ENCODE data around the gene HOXD10.

HOXD10 gene

DNA sequence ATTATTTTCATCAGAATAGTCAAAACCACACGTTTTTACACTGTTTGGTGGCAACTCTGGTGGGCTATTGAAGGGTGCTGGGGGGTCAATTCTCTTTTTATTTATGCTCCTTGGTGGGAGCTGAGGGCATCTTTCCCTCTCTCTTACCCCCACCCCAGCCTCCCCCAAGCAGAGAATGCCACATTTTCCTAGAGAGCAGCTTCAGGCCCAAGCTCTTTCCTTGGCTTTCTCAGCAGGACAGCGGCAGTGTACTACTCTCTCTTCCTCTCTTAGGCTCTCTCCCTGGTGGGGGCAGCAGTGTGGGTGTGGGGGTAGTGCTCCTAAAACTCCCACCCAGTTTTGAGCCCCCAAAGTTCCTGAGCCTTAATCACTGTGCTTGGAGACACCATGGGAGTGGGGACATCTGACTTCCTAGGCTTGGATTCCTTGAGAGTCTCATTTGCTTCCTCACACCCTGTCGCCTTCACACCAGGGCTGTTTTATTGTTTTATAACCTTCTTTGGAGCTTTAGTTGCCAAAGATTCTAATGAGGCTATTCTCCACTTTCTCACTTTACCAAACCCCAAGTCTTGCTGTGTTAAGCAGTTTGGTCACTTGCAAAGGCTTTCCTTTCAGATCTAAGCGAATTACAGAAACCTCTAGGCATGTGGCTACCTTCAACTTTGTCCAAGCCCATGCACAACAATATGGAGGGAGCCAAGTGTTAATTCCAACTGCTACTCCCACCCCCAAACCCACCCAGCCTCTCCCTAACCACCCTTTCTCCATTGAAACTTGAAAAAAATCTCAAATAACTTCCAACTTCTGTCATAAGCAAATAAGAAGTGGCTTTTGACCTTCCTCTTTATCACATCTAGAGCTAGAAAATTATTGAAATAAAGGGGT is 28.7 kb downstream of the HOXD10 start:
- DNase-seq (ENCODE audit: low read depth, low spot score) = no peak
- H3K4me3 ChIP-seq (ENCODE audit: low read length) = no peak overlapping the region

DNA sequence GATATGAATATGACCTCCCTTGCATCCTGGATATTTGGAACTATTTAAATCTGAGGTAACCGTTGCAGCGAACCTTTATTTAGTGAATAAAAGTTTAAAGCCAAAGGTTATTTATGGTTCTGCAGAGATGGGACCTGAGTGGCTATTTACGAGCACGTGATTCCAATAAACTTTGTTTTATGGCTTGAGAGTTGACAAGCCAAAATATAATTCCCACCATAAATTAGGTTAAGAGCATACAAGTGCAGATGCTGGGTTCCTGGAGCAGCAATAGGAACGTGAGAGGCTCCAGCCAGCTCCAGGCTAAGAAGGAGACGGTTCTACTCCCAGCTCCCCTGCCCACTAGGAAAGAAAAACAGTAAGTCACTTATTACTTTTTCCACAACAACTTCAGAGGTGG is 29.5 kb downstream of the HOXD10 start:
- DNase-seq (ENCODE audit: low read depth, low spot score) = no peak
- no peak overlapping the region for H3K4me3 ChIP-seq (ENCODE audit: low read length)

- no peak for DNase-seq (ENCODE audit: low read depth, low spot score)
- no peak overlapping the region for H3K4me3 ChIP-seq (ENCODE audit: low read length)
Observed at GRCh38 chr2:176146645-176147044, 30.1 kb downstream of the HOXD10 start.

DNA sequence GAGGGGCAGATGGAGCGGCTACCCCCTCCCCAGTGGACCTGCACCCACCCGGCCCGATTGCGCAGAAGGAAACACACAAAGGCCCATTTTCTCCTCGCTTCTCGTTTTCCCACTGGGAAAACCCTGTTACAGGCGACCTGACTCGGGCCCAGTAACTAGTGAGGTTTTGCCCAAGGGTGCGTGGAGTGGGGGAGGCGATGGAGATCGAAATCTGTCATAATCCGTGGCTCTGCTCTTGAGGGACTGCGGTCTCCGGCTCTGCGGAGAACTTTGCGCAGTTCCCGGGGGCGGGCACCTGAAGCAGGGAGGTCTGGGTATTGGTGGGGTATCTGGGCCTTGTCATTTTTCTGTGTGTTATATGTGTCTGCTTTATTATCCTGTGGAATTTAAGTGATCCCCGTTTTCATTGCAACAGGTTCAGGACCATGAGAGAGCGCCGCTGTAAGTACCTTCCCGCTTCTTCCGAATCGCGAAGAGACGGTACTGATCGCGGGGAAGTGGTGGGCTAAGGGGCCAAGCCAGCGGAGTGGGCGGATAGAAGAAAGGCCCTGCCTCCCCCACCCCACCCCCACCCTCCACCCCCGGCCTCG is 30.7 kb downstream of the HOXD10 start:
- no peak overlapping the region for H3K4me3 ChIP-seq (ENCODE audit: low read length)
- DNase-seq (ENCODE audit: low read depth, low spot score) = no peak

DNA sequence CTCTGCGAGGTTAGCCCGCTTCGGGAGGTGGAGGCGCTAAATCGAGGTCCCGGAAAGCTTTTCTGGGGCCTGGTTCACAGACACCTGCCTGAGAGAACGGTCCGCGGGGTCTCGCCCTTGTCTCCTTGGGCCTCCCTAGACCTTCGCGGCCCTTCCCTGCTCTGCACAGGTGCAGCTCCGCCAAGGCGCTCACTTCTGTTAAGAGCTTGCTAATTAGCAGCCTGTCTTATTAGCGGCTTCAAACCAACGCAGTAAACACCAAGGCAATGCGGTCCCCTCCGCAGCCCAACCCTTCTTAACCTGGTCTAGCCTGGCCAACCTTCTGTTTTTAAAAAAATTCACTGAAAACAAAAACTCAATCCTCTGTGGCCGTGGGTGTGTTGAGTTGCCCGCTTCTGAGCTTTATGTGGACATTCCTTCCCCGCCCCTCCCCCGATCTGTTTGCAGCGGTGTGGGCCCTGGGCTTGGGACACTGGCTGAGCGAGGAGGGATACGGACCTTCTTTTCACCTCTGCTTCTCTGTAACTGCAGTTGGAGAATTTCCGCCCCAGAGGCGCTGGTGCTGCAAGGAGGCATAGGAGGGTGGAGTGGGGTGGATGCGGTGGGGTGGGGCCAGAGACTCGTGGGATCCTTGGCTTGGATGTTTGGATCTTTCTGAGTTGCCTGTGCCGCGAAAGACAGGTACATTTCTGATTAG is 31.4 kb downstream of the HOXD10 start:
- DNase-seq (ENCODE audit: low read depth, low spot score) = no peak
- H3K4me3 ChIP-seq (ENCODE audit: low read length) = no peak overlapping the region

- no peak for DNase-seq (ENCODE audit: low read depth, low spot score)
- no peak overlapping the region for H3K4me3 ChIP-seq (ENCODE audit: low read length)
Observed at GRCh38 chr2:176148751-176149421, 32.3 kb downstream of the HOXD10 start.

DNA sequence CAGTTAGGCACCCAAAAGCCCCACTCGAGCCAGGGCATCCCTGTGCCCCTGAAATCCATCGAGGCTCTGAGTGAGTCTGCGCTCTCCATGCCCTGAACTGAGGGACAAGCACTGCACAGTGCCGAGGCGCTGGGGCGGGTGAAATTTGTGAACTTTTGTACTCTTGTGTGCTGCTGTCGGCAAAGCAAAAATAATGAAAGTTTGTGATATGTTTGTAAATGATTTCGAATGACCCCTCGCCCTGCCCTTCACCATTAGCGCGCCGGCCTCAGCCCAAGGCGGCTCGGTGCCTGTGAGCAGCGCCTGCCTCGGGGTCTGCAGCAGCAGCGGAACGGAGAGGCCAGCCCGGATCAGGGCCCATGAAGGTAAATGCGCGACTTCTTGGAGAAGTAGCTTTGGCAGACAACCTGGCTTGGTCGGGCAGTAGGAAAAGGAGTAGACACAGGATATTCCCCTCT is 32.9 kb downstream of the HOXD10 start:
- no peak overlapping the region for H3K4me3 ChIP-seq (ENCODE audit: low read length)

GRCh38 chr2:176149939-176150583 is 33.5 kb downstream of the HOXD10 start:
- H3K4me3 ChIP-seq (ENCODE audit: low read length) = no peak overlapping the region
- DNase-seq (ENCODE audit: low read depth, low spot score) = no peak

More for the DNA sequence above, 32.9 kb downstream of the HOXD10 start:
- DNase-seq (ENCODE audit: low read depth, low spot score) = no peak

DNA sequence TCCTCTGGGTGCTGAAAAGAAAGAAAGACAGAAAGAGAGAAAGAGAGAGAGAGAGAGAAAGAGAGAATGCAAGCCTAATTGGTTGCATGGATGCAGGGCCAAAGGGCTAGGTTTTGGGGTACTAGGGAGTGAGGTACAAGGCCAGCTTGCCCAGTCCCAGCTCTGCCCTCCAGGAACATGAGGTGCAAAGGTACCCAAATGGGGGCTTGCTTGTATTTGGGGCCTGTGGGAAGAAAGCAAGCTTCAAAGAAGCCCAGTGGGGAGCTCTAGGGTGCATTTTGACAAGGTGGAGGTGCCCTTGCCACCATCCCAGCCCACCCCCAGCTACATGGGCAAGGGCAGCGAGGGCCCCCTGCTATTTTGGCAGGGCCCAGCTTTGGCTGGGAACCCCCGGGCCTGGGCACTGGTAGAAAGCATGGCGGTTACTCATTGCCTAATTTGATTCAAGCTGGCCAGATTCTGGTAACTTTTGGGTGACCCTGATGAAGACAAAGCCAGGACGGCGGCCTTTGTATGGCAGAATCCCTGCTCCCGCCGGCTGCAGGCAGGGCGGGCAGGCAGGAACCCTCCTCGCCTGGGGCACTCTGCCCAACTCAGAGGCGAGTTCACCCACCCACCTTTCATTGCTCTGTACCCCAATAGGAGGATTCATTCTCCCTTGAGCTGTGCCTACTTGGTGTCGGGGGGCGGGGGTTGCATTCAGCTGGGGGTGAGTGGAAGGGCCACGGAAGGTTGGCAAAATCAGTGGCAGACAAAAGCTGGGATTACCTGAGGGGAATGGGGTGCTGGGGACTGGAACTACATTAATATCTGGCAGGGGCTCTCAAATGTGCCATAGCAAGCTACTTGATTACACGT is 34.2 kb downstream of the HOXD10 start:
- DNase-seq (ENCODE audit: low read depth, low spot score) = no peak

DNA sequence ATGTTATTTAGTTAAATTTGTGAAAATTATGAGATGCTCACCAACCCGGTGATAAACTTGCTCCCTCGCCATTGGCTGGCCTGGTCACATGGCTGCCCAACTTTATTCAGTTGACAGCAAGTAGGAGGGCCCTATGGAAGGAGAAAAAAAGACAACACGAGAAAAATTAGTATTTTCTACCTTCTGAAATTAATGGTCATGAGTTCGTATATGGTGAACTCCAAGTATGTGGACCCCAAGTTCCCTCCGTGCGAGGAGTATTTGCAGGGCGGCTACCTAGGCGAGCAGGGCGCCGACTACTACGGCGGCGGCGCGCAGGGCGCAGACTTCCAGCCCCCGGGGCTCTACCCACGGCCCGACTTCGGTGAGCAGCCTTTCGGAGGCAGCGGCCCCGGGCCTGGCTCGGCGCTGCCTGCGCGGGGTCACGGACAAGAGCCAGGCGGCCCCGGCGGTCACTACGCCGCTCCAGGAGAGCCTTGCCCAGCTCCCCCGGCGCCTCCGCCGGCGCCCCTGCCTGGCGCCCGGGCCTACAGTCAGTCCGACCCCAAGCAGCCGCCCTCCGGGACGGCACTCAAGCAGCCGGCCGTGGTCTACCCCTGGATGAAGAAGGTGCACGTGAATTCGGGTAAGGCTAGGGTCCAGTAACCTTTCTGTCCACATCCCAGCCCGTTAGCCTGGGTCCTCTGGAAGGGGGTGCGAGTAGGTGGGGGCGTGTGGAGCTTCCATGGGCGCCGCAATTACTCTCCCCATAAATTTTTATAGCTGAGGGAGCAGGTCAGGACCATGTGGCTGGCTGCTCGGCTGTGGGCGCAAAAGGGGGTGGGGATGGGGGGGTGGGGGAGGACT is 35.1 kb downstream of the HOXD10 start, which contains the start of gene HOXD4:
Gene HOXD4 (plus strand): TSS at position 109 of the 846 bp plus-strand sequence. CDS start 84 bp downstream, at position 193.
- H3K4me3 ChIP-seq (ENCODE audit: low read length) = no peak within 1 kb of the TSS
- no peak for DNase-seq (ENCODE audit: low read depth, low spot score)

More for the DNA sequence above, 34.2 kb downstream of the HOXD10 start:
- H3K4me3 ChIP-seq (ENCODE audit: low read length) = no peak overlapping the region

- no peak for DNase-seq (ENCODE audit: low read depth, low spot score)
- no peak overlapping the region for H3K4me3 ChIP-seq (ENCODE audit: low read length)
Observed at GRCh38 chr2:176152350-176153181, 36.0 kb downstream of the HOXD10 start.

DNA sequence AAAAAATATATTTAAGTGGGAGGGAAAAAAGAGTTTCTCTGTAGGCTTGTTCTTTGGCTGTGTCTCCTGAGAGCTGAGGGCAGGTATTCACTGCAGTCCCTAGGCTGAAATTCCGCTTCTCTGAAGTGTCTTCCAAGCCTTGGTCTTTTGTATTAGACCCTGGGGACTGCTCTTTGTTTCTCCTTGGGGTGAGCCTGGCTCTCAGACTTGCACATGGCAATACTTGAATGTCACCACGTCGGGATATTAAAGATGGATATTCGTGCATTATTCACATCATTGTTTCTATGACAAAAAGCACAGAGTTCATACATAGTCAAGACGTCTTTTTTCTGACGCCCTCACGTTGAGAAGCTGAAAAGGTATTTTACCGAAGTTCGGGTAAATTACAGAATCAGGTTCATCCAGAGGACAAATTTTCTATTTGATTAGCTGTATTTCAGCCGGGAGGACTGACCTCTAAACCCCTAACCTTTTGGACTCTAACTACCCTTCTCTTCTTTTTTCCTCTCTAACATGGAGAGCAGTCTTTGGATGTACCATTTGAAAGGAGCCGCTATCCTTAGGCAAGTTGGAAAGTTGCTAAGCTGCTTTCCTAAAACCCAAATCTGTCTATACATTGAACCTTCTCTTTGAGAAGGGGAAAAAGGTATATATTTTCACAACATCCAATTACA is 38.1 kb downstream of the HOXD10 start:
- no peak for DNase-seq (ENCODE audit: low read depth, low spot score)
- H3K4me3 ChIP-seq (ENCODE audit: low read length) = no peak overlapping the region

GRCh38 chr2:176155356-176156044 is 38.9 kb downstream of the HOXD10 start:
- H3K4me3 ChIP-seq (ENCODE audit: low read length) = no peak overlapping the region
- DNase-seq (ENCODE audit: low read depth, low spot score) = no peak

DNA sequence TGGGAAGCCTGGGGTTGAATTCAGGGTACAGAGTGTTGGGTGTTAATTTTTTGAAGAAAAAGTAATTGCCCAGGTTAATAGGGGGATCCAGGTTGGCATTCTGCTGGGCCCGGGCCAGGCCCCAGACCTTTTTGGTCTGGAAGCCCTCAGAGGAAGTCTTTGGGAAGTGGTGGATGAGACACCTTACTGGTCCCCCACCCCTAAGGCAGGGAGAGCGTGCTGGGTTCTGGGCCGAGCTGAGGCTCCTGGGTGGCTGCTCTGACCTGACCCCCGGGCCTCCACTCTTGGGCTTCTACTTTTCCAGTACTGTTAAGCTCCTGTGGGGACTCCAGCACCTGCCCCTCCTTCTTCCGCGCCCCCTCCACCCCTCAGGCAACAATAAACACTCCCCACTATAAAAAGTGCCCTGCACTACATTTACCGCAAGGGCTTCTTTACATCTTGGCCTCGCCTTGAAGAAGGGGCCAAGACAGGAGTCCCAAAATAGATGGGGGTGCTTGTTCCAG is 39.8 kb downstream of the HOXD10 start:
- no peak for DNase-seq (ENCODE audit: low read depth, low spot score)
- H3K4me3 ChIP-seq (ENCODE audit: low read length) = no peak overlapping the region

Data from Jurkat, Clone E6-1 (cell line).